Hematopoietic multipotent progenitor cell (in vitro differentiated cells): ENCODE measurements around the gene PCDHGC3. TPM values are rescaled to one million over a fixed set of nuclear protein-coding genes. Genes with fewer than 3 reads are reported as not detected.

Source experiments
- DNase-seq, 3 donors: peaks; one replicate each; pipeline ENCODE4 v3.0.0-alpha.2; 2011 to 2015; ENCODE audit warnings: low read depth in 2 of 3, low spot score in 2 of 3
- total RNA-seq: library from RNA; depleted of rRNA; stranded (reverse); fragments of >200 nt; gene quantifications from one replicate; pipeline ENCODE4 v1.2.3, GENCODE V29; 2012

Gene PCDHGC3
- total RNA-seq, 1 donor, result 1.1 TPM

- DNase-seq, result no peak
Observed at GRCh38 chr5:141519605-141520565, 44.1 kb downstream of the PCDHGC3 start.

- peak in 2 of 3 donors; percentile 38 to 58 for DNase-seq
Observed at GRCh38 chr5:141521244-141521781, 45.5 kb downstream of the PCDHGC3 start.

GRCh38 chr5:141522301-141522700 is 46.5 kb downstream of the PCDHGC3 start:
- no peak for DNase-seq

GRCh38 chr5:141523991-141524390 is 48.2 kb downstream of the PCDHGC3 start:
- DNase-seq, result no peak

- DNase-seq, result peak; percentile 39 to 74 (median 70)
Observed at GRCh38 chr5:141524604-141525597, 49.1 kb downstream of the PCDHGC3 start.

GRCh38 chr5:141525653-141526052 is 49.9 kb downstream of the PCDHGC3 start:
- DNase-seq, result no peak

- no peak for DNase-seq
Observed at GRCh38 chr5:141527426-141527825, 51.7 kb downstream of the PCDHGC3 start.

Other genes starting within 250 kb of the PCDHGC3 start
- under 0.01 TPM for gene PCDHB15, start 230.6 kb upstream of the PCDHGC3 start, total RNA-seq
- 0.54 TPM for gene SLC25A2, start 171.9 kb upstream of the PCDHGC3 start, total RNA-seq
- 45.0 TPM for gene TAF7, start 155.2 kb upstream of the PCDHGC3 start, total RNA-seq
- under 0.01 TPM for gene PCDHGA1, start 145.5 kb upstream of the PCDHGC3 start, total RNA-seq
- 0.27 TPM for gene PCDHGA2, start 137.2 kb upstream of the PCDHGC3 start, total RNA-seq
- 0.54 TPM for gene PCDHGA3, start 132.1 kb upstream of the PCDHGC3 start, total RNA-seq
- gene PCDHGB1, start 125.9 kb upstream of the PCDHGC3 start, total RNA-seq, result 0.27 TPM
- gene PCDHGA4, start 120.9 kb upstream of the PCDHGC3 start, total RNA-seq, result 0.81 TPM
- gene PCDHGB2, start 116.0 kb upstream of the PCDHGC3 start, total RNA-seq, result 2.4 TPM
- 1.1 TPM for gene PCDHGA5, start 111.8 kb upstream of the PCDHGC3 start, total RNA-seq
- gene PCDHGB3, start 105.7 kb upstream of the PCDHGC3 start, total RNA-seq, result 3.5 TPM
- 1.9 TPM for gene PCDHGA6, start 102.1 kb upstream of the PCDHGC3 start, total RNA-seq
- 0.81 TPM for gene PCDHGA7, start 93.2 kb upstream of the PCDHGC3 start, total RNA-seq
- gene PCDHGB4, start 88.3 kb upstream of the PCDHGC3 start, total RNA-seq, result 1.6 TPM
- 0.54 TPM for gene PCDHGA8, start 83.3 kb upstream of the PCDHGC3 start, total RNA-seq
- gene PCDHGB5, start 78.0 kb upstream of the PCDHGC3 start, total RNA-seq, result 2.4 TPM
- gene PCDHGA9, start 73.2 kb upstream of the PCDHGC3 start, total RNA-seq, result 1.1 TPM
- gene PCDHGB6, start 67.9 kb upstream of the PCDHGC3 start, total RNA-seq, result 0.81 TPM
- gene PCDHGA10, start 63.0 kb upstream of the PCDHGC3 start, total RNA-seq, result 1.1 TPM
- 2.2 TPM for gene PCDHGB7, start 58.3 kb upstream of the PCDHGC3 start, total RNA-seq
- 1.3 TPM for gene PCDHGA11, start 54.9 kb upstream of the PCDHGC3 start, total RNA-seq
- gene PCDHGA12, start 45.5 kb upstream of the PCDHGC3 start, total RNA-seq, result 2.2 TPM
- gene PCDHGC4, start 9.1 kb downstream of the PCDHGC3 start, total RNA-seq, result 0.54 TPM
- gene PCDHGC5, start 13.1 kb downstream of the PCDHGC3 start, total RNA-seq, result 0.27 TPM
- gene DIAPH1, start 143.0 kb downstream of the PCDHGC3 start, total RNA-seq, result 41.5 TPM
- 49.8 TPM for gene HDAC3, start 160.9 kb downstream of the PCDHGC3 start, total RNA-seq
- 2.4 TPM for gene RELL2, start 161.0 kb downstream of the PCDHGC3 start, total RNA-seq
- 35.5 TPM for gene FCHSD1, start 175.5 kb downstream of the PCDHGC3 start, total RNA-seq
- gene ARAP3, start 206.3 kb downstream of the PCDHGC3 start, total RNA-seq, result 0.27 TPM